HepG2 (cell line): ENCODE results near the gene SOAT2. TPM values are rescaled to one million over a fixed set of nuclear protein-coding genes. Genes with fewer than 3 reads are reported as not detected.

Experiments
- AHR ChIP-seq: IDR thresholded peaks from 2 replicates; pipeline ENCODE4 v1.6.1; 2018; ENCODE audit warnings: missing genetic modification reagents, missing compliant biosample characterization
- BHLHE40 ChIP-seq: IDR thresholded peaks from 2 replicates; pipeline ENCODE4 v1.6.1; 2011; ENCODE audit warnings: low read length, improper control_type of control experiment
- FIP1L1 ChIP-seq: fragments of 200-400 bp; formaldehyde crosslinking; IDR thresholded peaks from 2 replicates; pipeline ENCODE4 v1.6.1; 2018; ENCODE audit warnings: low read depth, mild to moderate bottlenecking, low read length, moderate library complexity, borderline replicate concordance; ENCODE audit not compliant: insufficient read depth
- GABPB1 ChIP-seq: IDR thresholded peaks from 2 replicates; pipeline ENCODE4 v1.6.1; 2016; ENCODE audit warnings: mild to moderate bottlenecking, missing genetic modification reagents, moderate library complexity, missing compliant biosample characterization
- HNF4G ChIP-seq, 2 experiments: sonication (generic) in 1 of 2; formaldehyde crosslinking in 1 of 2; IDR thresholded peaks; 2 replicates each; pipeline versions ENCODE4 v1.4.0 to v1.6.1; 2011 to 2020; ENCODE audit warnings: borderline replicate concordance in 2 of 2, low read depth in 2 of 2, mild to moderate bottlenecking in 2 of 2, low read length in 1 of 2, missing genetic modification reagents in 1 of 2, moderate library complexity in 1 of 2
- JUN ChIP-seq: sonication (generic); formaldehyde crosslinking; IDR thresholded peaks from 2 replicates; pipeline ENCODE4 v1.4.0; 2020; ENCODE audit warnings: mild to moderate bottlenecking, missing genetic modification reagents
- MATR3 ChIP-seq: sonication (generic); formaldehyde crosslinking; IDR thresholded peaks from 2 replicates; pipeline ENCODE4 v1.4.0; 2020; ENCODE audit warnings: missing genetic modification reagents
- MYC ChIP-seq: sonication (generic); formaldehyde crosslinking; IDR thresholded peaks from 2 replicates; pipeline ENCODE4 v1.9.0; 2021; ENCODE audit warnings: missing genetic modification reagents, borderline replicate concordance
- NAIF1 ChIP-seq: sonication (generic); formaldehyde crosslinking; IDR thresholded peaks from 2 replicates; pipeline ENCODE4 v1.5.0; 2020; ENCODE audit warnings: mild to moderate bottlenecking, missing genetic modification reagents, borderline replicate concordance
- NBN ChIP-seq: fragments of 450-650 bp; conservative IDR thresholded peaks from 2 replicates; pipeline ENCODE4 v1.6.1; 2017
- NFKB2 ChIP-seq: sonication (generic); formaldehyde crosslinking; IDR thresholded peaks from 2 replicates; pipeline ENCODE4 v1.4.0; 2020; ENCODE audit warnings: missing genetic modification reagents, borderline replicate concordance
- NFKBIZ ChIP-seq: IDR thresholded peaks from 2 replicates; pipeline ENCODE4 v1.6.1; 2018; ENCODE audit warnings: missing genetic modification reagents, missing compliant biosample characterization
- SETDB1 ChIP-seq: sonication (generic); formaldehyde crosslinking; IDR thresholded peaks from 2 replicates; pipeline ENCODE4 v1.5.1; 2020; ENCODE audit warnings: missing genetic modification reagents, mild to moderate bottlenecking, borderline replicate concordance
- SIX1 ChIP-seq: sonication (generic); formaldehyde crosslinking; IDR thresholded peaks from 2 replicates; pipeline ENCODE4 v1.4.0; 2020; ENCODE audit warnings: missing genetic modification reagents, borderline replicate concordance
- SMARCE1 ChIP-seq: fragments of 450-650 bp; IDR thresholded peaks from 2 replicates; pipeline ENCODE4 v1.6.1; 2017; ENCODE audit warnings: borderline replicate concordance
- TGIF2 ChIP-seq: IDR thresholded peaks from 2 replicates; pipeline ENCODE4 v1.6.1; 2016; ENCODE audit warnings: control low read depth, missing compliant biosample characterization
- YEATS2 ChIP-seq: sonication (generic); formaldehyde crosslinking; IDR thresholded peaks from 2 replicates; pipeline ENCODE4 v1.4.0; 2020; ENCODE audit warnings: missing genetic modification reagents, borderline replicate concordance
- ZBTB3 ChIP-seq: sonication (generic); formaldehyde crosslinking; IDR thresholded peaks from 2 replicates; pipeline ENCODE4 v1.4.0; 2020; ENCODE audit warnings: low read depth, mild to moderate bottlenecking, moderate library complexity, missing genetic modification reagents, borderline replicate concordance
- ZKSCAN1 ChIP-seq: fragments of 150-350 bp; IDR thresholded peaks from 2 replicates; pipeline ENCODE4 v1.6.1; 2014; ENCODE audit warnings: low read length
- ZNF10 ChIP-seq: sonication (generic); formaldehyde crosslinking; IDR thresholded peaks from 2 replicates; pipeline ENCODE4 v1.4.0; 2020; ENCODE audit warnings: mild to moderate bottlenecking, low read depth, missing genetic modification reagents, borderline replicate concordance
- ZNF30 ChIP-seq: sonication (generic); formaldehyde crosslinking; IDR thresholded peaks from 2 replicates; pipeline ENCODE4 v1.5.0; 2020; ENCODE audit warnings: mild to moderate bottlenecking, missing genetic modification reagents
- ZNF326 ChIP-seq: sonication (generic); formaldehyde crosslinking; IDR thresholded peaks from 2 replicates; pipeline ENCODE4 v1.4.0; 2020; ENCODE audit warnings: missing genetic modification reagents, borderline replicate concordance
- ZNF766 ChIP-seq: sonication (generic); formaldehyde crosslinking; IDR thresholded peaks from 2 replicates; pipeline ENCODE4 v1.5.0; 2020; ENCODE audit warnings: missing genetic modification reagents, borderline replicate concordance
- ZNF788 ChIP-seq: sonication (generic); formaldehyde crosslinking; IDR thresholded peaks from 2 replicates; pipeline ENCODE4 v1.5.0; 2020; ENCODE audit warnings: mild to moderate bottlenecking, missing genetic modification reagents, borderline replicate concordance
- ZNF790 ChIP-seq: sonication (generic); formaldehyde crosslinking; IDR thresholded peaks from 2 replicates; pipeline ENCODE4 v1.8.0; 2022; ENCODE audit warnings: missing genetic modification reagents, mild to moderate bottlenecking, borderline replicate concordance
- ZSCAN22 ChIP-seq: sonication (generic); formaldehyde crosslinking; IDR thresholded peaks from 2 replicates; pipeline ENCODE4 v1.4.0; 2020; ENCODE audit warnings: mild to moderate bottlenecking, missing genetic modification reagents
- polyA plus RNA-seq, 8 experiments: library from polyadenylated mRNA; depleted of rRNA in 3 of 8; stranded (reverse) in 7 of 8; unstranded in 1 of 8; fragments of >200 nt; fragmentation: Illumina TruSeq in 4 of 8; extraction: Trizol in 4 of 8; gene quantifications; 2 replicates each; pipeline versions ENCODE4 v1.2.1 to v1.2.3, GENCODE V29; 2011 to 2016; ENCODE audit warnings: low read depth in 4 of 8, missing spikeins in 1 of 8, mixed read lengths in 1 of 8; ENCODE audit not compliant: insufficient read depth in 1 of 8
- total RNA-seq, 5 experiments: library from RNA; depleted of rRNA; stranded (reverse); fragments of >200 nt; fragmentation: Illumina TruSeq; extraction: Trizol; gene quantifications; 2 replicates each; pipeline ENCODE4 v1.2.3, GENCODE V29; 2016; ENCODE audit warnings: low read depth in 1 of 5
- TF ChIP-seq, protein P1 (sequence below): sonication (generic); formaldehyde crosslinking; IDR thresholded peaks from 2 replicates; pipeline ENCODE4 v1.4.0; 2020; ENCODE audit warnings: mild to moderate bottlenecking, low read depth, missing genetic modification reagents
- TF ChIP-seq, protein P2 (sequence below): IDR thresholded peaks from 2 replicates; pipeline ENCODE4 v1.6.1; 2016; ENCODE audit warnings: control low read depth
- TF ChIP-seq, protein P3 (sequence below): sonication (generic); formaldehyde crosslinking; IDR thresholded peaks from 2 replicates; pipeline ENCODE4 v1.5.0; 2020; ENCODE audit warnings: missing genetic modification reagents

SOAT2 gene
- total and polyA plus RNA-seq, 2 of the 13 experiments (the other 11 are each of a cell fraction or from before 2014, with no cell fraction given): 14.9 to 108 TPM

DNA sequence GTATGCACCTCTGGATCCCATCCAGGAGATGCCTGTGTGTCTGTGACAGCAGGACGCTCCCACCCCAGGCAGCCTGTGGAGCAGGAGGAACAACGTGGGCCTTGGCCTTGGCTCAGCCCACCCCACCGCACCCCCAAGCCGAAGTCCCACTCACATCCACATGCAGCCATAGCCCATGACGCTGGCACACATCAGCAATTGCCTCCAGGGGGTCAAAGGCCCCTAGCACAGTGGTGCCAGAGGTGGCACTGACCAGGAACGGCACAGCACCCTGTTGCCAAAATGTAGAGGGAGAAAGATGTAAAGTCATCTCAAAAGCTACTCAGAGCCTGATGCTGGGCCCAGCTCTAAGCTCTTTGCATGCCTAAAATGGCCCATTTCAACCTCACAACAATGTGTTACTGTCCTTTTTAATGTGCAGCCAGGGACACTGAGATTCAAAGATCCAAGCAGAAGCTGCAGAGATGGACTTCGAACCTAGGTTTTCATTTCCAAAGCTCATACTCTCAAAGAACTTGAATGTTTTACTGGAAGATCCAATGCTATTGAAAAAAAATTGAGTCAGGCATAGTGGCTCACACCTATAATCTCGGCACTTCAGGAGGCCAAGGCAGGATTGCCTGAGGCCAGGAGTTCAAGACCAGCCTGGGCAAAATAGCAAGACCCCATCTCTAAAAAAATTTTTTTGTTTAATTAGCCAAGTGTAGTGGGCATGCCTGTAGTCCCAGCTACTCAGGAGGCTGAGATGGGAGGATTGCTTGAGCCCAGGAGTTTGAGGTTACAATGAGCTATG lies 58.0 kb downstream of the SOAT2 start (continued):
- TF ChIP-seq ZSCAN22 (CRISPR knock-in tag): no peak
- no peak for TF ChIP-seq ZKSCAN1
- TF ChIP-seq GABPB1 (CRISPR knock-in tag): no peak
- TF ChIP-seq, protein P1, sequence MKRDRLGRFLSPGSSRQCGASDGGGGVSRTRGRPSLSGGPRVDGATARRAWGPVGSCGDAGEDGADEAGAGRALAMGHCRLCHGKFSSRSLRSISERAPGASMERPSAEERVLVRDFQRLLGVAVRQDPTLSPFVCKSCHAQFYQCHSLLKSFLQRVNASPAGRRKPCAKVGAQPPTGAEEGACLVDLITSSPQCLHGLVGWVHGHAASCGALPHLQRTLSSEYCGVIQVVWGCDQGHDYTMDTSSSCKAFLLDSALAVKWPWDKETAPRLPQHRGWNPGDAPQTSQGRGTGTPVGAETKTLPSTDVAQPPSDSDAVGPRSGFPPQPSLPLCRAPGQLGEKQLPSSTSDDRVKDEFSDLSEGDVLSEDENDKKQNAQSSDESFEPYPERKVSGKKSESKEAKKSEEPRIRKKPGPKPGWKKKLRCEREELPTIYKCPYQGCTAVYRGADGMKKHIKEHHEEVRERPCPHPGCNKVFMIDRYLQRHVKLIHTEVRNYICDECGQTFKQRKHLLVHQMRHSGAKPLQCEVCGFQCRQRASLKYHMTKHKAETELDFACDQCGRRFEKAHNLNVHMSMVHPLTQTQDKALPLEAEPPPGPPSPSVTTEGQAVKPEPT: no peak
- TF ChIP-seq ZNF788 (CRISPR knock-in tag): no peak
- TF ChIP-seq, protein P2, sequence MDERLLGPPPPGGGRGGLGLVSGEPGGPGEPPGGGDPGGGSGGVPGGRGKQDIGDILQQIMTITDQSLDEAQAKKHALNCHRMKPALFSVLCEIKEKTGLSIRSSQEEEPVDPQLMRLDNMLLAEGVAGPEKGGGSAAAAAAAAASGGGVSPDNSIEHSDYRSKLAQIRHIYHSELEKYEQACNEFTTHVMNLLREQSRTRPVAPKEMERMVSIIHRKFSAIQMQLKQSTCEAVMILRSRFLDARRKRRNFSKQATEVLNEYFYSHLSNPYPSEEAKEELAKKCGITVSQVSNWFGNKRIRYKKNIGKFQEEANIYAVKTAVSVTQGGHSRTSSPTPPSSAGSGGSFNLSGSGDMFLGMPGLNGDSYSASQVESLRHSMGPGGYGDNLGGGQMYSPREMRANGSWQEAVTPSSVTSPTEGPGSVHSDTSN: no peak
- TF ChIP-seq ZNF790: no peak
- TF ChIP-seq HNF4G (IDR thresholded peaks at IDR 0.05; ENCODE audit: borderline replicate concordance, low read depth, low read length): no peak
- no peak for TF ChIP-seq HNF4G (CRISPR knock-in tag; IDR thresholded peaks at IDR 0.05; ENCODE audit: borderline replicate concordance, low read depth)
- TF ChIP-seq BHLHE40: no peak
- TF ChIP-seq SIX1 (CRISPR knock-in tag): no peak
- TF ChIP-seq AHR (CRISPR knock-in tag): no peak
- no peak for TF ChIP-seq SMARCE1
- TF ChIP-seq FIP1L1: no peak
- TF ChIP-seq ZNF766: no peak
- TF ChIP-seq TGIF2 (CRISPR knock-in tag): no peak
- no peak for TF ChIP-seq SETDB1
- TF ChIP-seq ZNF10 (CRISPR knock-in tag): no peak
- TF ChIP-seq MYC: no peak
- TF ChIP-seq JUN: no peak
- no peak for TF ChIP-seq NFKBIZ
- TF ChIP-seq ZBTB3: no peak
- no peak for TF ChIP-seq YEATS2
- TF ChIP-seq, protein P3, sequence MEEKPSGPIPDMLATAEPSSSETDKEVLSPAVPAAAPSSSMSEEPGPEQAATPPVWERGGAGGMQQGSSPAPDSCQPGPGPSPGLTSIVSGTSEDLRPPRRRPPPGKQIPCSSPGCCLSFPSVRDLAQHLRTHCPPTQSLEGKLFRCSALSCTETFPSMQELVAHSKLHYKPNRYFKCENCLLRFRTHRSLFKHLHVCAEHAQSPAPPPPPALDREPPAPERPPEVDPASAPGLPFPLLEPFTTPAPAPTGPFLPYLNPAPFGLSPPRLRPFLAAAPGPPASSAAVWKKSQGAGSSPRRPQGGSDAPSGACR (CRISPR knock-in tag): no peak
- no peak for TF ChIP-seq NFKB2 (CRISPR knock-in tag)
- no peak for TF ChIP-seq NAIF1 (CRISPR knock-in tag)
- no peak for TF ChIP-seq ZNF326
- TF ChIP-seq NBN: no peak
- no peak for TF ChIP-seq ZNF30
- TF ChIP-seq MATR3: no peak
